Endodermal cell (in vitro differentiated cells): ENCODE results near the gene HS6ST3. TPM values are rescaled to one million over a fixed set of nuclear protein-coding genes. Genes with fewer than 3 reads are reported as not detected.

Experiments used
- DNase-seq: peaks from one replicate; pipeline ENCODE4 v3.0.0-alpha.2; 2017
- H3K27ac ChIP-seq: 2 replicates; pipeline ENCODE4 v1.5.1; 2013; ENCODE audit warnings: mild to moderate bottlenecking, low read depth, low read length, moderate library complexity
- H3K27me3 ChIP-seq: 2 replicates; pipeline ENCODE4 v1.6.1; 2013; ENCODE audit warnings: mild to moderate bottlenecking, low read length, moderate library complexity; ENCODE audit not compliant: insufficient read depth, control insufficient read depth, poor library complexity, severe bottlenecking
- H3K36me3 ChIP-seq: 2 replicates; pipeline ENCODE4 v1.7.0; 2013; ENCODE audit warnings: mild to moderate bottlenecking, low read length, moderate library complexity; ENCODE audit not compliant: control insufficient read depth, insufficient read depth
- H3K4me1 ChIP-seq: one replicate; pipeline ENCODE4 v1.7.0; 2013; ENCODE audit warnings: low read length; ENCODE audit not compliant: control insufficient read depth, insufficient read depth
- H3K4me3 ChIP-seq: 2 replicates; pipeline ENCODE4 v1.5.1; 2013; ENCODE audit warnings: mild to moderate bottlenecking, low read length, moderate library complexity
- H3K9ac ChIP-seq: 2 replicates; pipeline ENCODE4 v1.6.1; 2013; ENCODE audit warnings: mild to moderate bottlenecking, low read length, moderate library complexity; ENCODE audit not compliant: poor library complexity, severe bottlenecking; ENCODE audit errors: extremely low read depth
- H3K9me3 ChIP-seq: 2 replicates; pipeline ENCODE4 v1.6.1; 2013; ENCODE audit warnings: mild to moderate bottlenecking, low read length, moderate library complexity; ENCODE audit not compliant: control insufficient read depth
- H3K27ac Mint-ChIP-seq: 2 replicates; pipeline ENCODE4 v1.8.0; 2020; ENCODE audit warnings: mixed read lengths
- H3K27me3 Mint-ChIP-seq: 2 replicates; pipeline ENCODE4 v1.8.0; 2021; ENCODE audit warnings: mild to moderate bottlenecking, mixed read lengths; ENCODE audit not compliant: insufficient read depth
- H3K36me3 Mint-ChIP-seq: 2 replicates; pipeline ENCODE4 v1.8.0; 2020; ENCODE audit warnings: low read depth, mixed read lengths
- H3K4me1 Mint-ChIP-seq: 2 replicates; pipeline ENCODE4 v1.8.0; 2020; ENCODE audit warnings: mixed read lengths
- H3K4me3 Mint-ChIP-seq: 2 replicates; pipeline ENCODE4 v1.8.0; 2020; ENCODE audit warnings: mild to moderate bottlenecking, moderate library complexity, mixed read lengths
- H3K9me3 Mint-ChIP-seq: 2 replicates; pipeline ENCODE4 v1.8.0; 2020; ENCODE audit warnings: mild to moderate bottlenecking, mixed read lengths
- WGBS, 2 experiments: methylation state at CpG; one replicate each; pipeline versions ENCODE4 v1.1.5 to v1.1.7; 2013; ENCODE audit warnings: missing lambda C conversion rate in 2 of 2, mixed read lengths in 1 of 2; ENCODE audit not compliant: insufficient coverage in 1 of 2, insufficient read length in 1 of 2; 5-methylcytosine and 5-hydroxymethylcytosine counted together
- total RNA-seq, 2 donors: library from RNA; stranded (reverse); fragmentation: NEBNext Ultra II Directional in 1 of 2; extraction: Animal tissue kit (Norgen Biotek cat#: 25700) in 1 of 2; gene quantifications; 2 replicates in 1 of 2; 3 replicates in 1 of 2; pipeline ENCODE4 v1.2.1, GENCODE V29; 2021
- TF ChIP-seq, protein P1 (sequence below): fragments of 200-600 bp; sonication (generic); conservative IDR thresholded peaks from 2 replicates; pipeline ENCODE4 v1.5.0; 2021; ENCODE audit warnings: antibody characterized with exemption, mild to moderate bottlenecking

HS6ST3 gene
- total RNA-seq, 2 donors from 2014 or later, result 0.84 to 1.1 TPM

DNA sequence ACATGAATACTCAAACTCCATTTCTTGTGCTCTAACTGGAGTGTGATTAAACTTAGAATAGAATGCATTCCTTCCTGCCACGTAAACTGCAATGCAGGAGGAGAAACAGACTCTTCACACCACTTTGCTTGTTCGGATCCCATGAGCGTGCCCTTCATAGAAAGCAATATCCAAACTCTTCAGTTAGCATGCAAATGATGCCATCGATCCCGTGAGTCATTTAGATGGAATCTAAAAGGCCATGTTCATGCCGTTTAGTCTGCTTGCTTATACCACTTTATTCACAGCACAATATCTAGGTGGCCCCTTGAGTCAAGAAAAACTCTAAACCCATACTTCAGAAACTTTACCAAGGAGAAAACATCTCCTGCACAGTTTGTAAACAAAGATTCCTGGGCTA is 678.6 kb downstream of the HS6ST3 start:
- TF ChIP-seq, protein P1, sequence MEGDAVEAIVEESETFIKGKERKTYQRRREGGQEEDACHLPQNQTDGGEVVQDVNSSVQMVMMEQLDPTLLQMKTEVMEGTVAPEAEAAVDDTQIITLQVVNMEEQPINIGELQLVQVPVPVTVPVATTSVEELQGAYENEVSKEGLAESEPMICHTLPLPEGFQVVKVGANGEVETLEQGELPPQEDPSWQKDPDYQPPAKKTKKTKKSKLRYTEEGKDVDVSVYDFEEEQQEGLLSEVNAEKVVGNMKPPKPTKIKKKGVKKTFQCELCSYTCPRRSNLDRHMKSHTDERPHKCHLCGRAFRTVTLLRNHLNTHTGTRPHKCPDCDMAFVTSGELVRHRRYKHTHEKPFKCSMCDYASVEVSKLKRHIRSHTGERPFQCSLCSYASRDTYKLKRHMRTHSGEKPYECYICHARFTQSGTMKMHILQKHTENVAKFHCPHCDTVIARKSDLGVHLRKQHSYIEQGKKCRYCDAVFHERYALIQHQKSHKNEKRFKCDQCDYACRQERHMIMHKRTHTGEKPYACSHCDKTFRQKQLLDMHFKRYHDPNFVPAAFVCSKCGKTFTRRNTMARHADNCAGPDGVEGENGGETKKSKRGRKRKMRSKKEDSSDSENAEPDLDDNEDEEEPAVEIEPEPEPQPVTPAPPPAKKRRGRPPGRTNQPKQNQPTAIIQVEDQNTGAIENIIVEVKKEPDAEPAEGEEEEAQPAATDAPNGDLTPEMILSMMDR, result no peak
- Histone ChIP-seq H3K9ac (no peak overlapping the region), H3K27ac (no peak overlapping the region), H3K4me3 (no peak overlapping the region), H3K9me3 (no peaks in the 10 kb centered on the region), H3K36me3 (no peaks in the 10 kb centered on the region), H3K27me3 (no peaks in the 10 kb centered on the region), H3K4me1 (no peaks in the 10 kb centered on the region)
- H3K9me3 Mint-ChIP-seq, result no peaks in the 10 kb centered on the region
- H3K27ac Mint-ChIP-seq, result no peak overlapping the region
- H3K27me3 Mint-ChIP-seq, result peaks cover 5% of the 10 kb centered on the region
- no peak overlapping the region for H3K4me3 Mint-ChIP-seq
- no peaks in the 10 kb centered on the region for H3K36me3 Mint-ChIP-seq
- 86 to 88% methylated on average over 6 of the region's 6 CpGs for WGBS, 2 experiments
- DNase-seq, result no peak
- H3K4me1 Mint-ChIP-seq, result peaks cover 8% of the 10 kb centered on the region

DNA sequence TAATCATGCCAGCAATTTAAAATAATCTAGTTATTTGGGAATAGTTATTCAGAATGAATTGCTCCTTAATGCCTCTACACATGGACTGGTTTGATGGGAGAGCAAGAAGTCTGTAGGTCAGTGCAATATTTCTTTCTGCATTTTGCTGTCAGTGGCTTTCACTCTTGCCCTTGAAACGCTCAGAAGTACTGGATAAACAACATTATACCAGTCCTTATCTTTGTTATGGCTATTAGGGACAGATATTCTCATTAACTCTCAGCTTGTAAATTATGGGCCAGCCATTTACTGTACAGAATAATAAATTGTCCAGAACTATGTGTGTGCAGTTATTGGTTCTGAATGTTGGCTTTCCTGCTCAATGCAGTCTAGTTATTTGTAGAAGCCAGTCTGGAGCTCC is 680.0 kb downstream of the HS6ST3 start:
- no peaks in the 10 kb centered on the region for H3K4me1 ChIP-seq
- TF ChIP-seq, protein P1, result no peak
- H3K27ac ChIP-seq, result no peak overlapping the region
- no peak overlapping the region for H3K27ac Mint-ChIP-seq
- DNase-seq, result no peak
- no peaks in the 10 kb centered on the region for H3K9me3 ChIP-seq
- H3K4me3 ChIP-seq, result no peak overlapping the region
- no peak overlapping the region for H3K4me3 Mint-ChIP-seq
- no peak overlapping the region for H3K9ac ChIP-seq
- H3K36me3 ChIP-seq, result no peaks in the 10 kb centered on the region
- H3K27me3 Mint-ChIP-seq, result peaks cover 6% of the 10 kb centered on the region
- no peaks in the 10 kb centered on the region for H3K27me3 ChIP-seq
- no peaks in the 10 kb centered on the region for H3K9me3 Mint-ChIP-seq
- peaks cover 8% of the 10 kb centered on the region for H3K4me1 Mint-ChIP-seq
- no peaks in the 10 kb centered on the region for H3K36me3 Mint-ChIP-seq
- WGBS, 2 experiments, result 94% methylated on average over 1 of the region's 1 CpG; no CpG with 5 or more reads in 1 of the 2 experiments

DNA sequence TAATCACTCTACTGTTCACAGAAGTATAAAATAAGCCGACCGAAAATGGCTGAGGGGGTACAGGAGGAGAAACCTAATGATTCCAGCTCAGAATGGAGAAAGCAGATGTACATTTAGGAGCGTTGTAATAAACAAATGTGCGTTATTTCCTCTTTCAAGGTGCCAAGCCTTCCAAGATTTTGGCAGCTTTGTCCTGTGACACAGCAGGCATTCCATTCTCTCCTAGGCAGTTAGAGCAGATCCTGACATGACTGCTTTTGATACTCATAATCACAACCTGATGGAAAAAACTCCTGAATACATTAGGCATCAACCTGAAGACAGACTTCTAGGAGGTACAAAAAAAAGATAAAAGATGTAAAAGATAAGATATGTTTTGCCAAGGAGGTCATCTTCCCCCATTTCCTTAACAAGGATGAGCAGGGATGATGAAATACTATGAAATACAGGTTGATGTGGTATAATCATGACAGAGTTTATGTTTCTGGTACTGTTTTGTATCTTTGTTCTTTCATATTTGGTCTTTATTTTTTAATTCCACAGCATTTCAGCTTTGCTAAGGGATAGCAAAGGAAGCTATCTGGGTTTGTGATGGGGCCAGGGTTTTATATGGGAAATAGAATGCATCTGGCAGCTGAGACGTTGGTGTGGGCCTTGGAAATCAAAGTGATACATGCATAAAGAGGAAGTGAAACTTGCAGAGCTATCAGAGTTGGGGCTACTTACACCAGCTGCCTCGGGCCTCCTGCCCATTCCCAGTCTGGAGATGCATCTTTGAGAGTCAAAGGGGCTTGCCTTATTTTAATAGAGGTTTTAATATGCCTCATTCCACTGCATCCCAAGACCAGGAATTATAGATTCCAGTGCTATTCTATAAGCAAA is 681.8 kb downstream of the HS6ST3 start:
- Histone ChIP-seq H3K27ac (no peak overlapping the region), H3K4me1 (no peaks in the 10 kb centered on the region), H3K9me3 (no peaks in the 10 kb centered on the region), H3K4me3 (no peak overlapping the region), H3K9ac (no peak overlapping the region), H3K36me3 (no peaks in the 10 kb centered on the region), H3K27me3 (no peaks in the 10 kb centered on the region)
- H3K27ac Mint-ChIP-seq, result no peak overlapping the region
- H3K27me3 Mint-ChIP-seq, result peaks cover 4% of the 10 kb centered on the region
- DNase-seq, result no peak
- WGBS, 2 experiments, result 85 to 95% methylated on average over 3 to 6 of the region's 6 CpGs
- peaks cover 5% of the 10 kb centered on the region for H3K4me1 Mint-ChIP-seq
- no peaks in the 10 kb centered on the region for H3K36me3 Mint-ChIP-seq
- H3K4me3 Mint-ChIP-seq, result no peak overlapping the region
- TF ChIP-seq, protein P1, result no peak
- H3K9me3 Mint-ChIP-seq, result no peaks in the 10 kb centered on the region
